GM12873 (cell line): ENCODE measurements around the gene PLA1A.

ENCODE experiments used
- TF ChIP-seq, protein P1 (sequence below): IDR thresholded peaks from 2 replicates; pipeline ENCODE4 v1.5.1; 2012; ENCODE audit warnings: low read depth, mild to moderate bottlenecking, moderate library complexity, low read length, control low read depth; ENCODE audit not compliant: insufficient read depth; ENCODE audit errors: missing control alignments

The PLA1A gene

DNA sequence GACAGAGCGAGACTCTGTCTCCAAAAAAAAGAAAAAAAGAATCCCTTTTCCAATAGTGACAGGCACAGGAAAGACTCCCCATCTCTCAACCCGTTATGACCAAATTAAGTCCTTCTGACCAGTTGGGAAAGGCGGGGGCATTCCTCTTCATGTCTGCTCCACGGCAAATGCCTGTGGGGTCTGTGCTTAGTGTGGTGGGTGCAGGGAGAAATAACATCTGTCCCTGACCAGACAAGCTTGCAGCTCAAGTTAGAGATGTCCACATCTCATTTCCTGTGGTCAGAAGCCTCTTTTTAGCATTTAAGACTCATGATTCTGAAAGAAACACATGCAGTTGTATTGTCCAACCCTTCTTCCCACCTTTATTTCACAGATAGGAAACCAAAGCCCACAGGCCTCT, 16.2 kb downstream of the PLA1A start:
- TF ChIP-seq, protein P1, sequence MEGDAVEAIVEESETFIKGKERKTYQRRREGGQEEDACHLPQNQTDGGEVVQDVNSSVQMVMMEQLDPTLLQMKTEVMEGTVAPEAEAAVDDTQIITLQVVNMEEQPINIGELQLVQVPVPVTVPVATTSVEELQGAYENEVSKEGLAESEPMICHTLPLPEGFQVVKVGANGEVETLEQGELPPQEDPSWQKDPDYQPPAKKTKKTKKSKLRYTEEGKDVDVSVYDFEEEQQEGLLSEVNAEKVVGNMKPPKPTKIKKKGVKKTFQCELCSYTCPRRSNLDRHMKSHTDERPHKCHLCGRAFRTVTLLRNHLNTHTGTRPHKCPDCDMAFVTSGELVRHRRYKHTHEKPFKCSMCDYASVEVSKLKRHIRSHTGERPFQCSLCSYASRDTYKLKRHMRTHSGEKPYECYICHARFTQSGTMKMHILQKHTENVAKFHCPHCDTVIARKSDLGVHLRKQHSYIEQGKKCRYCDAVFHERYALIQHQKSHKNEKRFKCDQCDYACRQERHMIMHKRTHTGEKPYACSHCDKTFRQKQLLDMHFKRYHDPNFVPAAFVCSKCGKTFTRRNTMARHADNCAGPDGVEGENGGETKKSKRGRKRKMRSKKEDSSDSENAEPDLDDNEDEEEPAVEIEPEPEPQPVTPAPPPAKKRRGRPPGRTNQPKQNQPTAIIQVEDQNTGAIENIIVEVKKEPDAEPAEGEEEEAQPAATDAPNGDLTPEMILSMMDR: no peak

DNA sequence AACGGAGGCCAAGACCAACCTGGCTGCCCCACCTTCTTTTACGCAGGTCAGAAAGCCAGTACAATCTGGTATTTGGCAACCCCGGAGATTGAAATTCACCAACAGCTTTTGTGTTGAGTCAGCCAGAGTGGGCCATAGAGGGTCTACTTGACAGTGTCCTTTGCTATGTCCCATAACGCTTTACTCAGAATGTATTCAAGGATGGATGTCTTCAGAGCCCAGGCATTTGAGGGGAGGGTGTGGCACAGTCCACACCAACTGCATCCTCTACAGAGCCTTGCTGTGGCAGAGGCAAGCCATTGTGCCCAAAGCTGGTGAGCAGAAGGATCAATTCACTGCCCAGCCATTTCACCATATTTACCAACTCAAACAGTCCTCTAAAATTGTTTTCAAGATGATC, 18.4 kb downstream of the PLA1A start:
- TF ChIP-seq, protein P1: no peak

DNA sequence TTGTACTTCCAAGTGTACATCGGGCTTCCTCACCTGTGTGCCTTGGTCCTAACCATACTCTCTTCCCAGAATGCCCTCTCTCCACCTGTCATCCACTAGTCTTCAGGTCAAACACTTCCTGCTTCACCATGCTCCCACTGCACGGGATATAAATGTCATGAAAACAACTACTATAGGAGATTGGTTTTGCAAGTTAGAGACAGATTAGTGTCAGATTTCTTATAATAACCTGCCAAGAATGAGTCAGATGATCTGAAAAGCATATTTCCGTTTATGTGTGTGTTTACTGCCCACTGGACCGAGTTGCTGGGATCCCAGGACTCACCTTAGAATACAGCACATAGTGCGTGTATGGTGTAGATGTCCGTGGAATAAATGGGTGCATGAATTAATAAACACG, 21.4 kb downstream of the PLA1A start:
- TF ChIP-seq, protein P1: no peak

DNA sequence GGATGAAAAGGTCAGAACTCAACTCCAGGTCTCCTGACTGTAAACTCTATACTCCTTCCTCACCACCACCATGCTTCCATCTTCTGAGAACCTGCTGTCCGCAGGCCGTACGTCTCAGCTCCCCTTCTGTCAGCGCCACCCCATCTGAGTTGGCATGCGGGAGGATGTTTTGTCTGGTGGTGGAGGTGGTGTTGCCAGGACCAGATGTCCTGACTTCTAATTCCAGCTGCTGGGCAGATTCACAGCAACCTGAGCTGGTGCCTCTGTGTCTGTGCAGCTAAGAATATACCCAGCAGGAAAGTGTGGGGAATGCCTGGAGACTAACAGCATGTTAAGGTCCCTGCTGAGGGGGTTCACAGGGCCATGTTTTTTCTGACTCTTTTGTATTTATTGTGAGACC, 23.2 kb downstream of the PLA1A start:
- TF ChIP-seq, protein P1: no peak

DNA sequence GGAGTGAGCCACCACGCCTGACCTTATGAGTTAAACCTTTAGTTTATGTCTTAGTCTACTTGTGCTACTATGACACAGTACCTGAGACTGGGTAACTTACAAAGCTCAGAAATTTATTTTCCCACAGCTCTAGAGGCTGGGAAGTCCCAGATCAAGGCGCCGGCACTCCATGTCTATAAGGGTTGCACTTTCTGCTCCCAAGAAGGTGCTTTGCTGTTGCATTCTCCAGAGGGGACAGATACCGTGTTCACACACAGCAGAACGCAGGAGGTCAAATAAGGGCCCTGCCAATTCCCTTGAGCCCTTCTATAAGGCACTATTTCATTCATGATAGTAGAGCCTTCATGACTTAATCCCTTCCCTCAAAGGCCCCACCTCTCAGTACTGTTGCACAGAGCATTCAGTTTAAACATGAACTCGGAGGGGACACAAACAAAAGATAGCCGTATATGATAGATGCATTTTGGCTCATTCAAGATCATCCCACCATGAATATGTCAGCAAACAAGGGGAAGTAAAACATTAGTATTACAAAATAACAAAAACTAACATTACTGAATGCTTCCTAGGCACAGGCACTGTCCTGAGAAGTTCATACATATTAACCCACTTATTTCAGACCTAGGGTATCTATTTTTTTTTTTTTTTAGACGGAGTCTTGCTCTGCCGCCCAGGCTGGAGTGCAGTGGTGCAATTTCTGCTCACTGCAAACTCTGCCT, 26.5 kb downstream of the PLA1A start:
- TF ChIP-seq, protein P1: no peak

DNA sequence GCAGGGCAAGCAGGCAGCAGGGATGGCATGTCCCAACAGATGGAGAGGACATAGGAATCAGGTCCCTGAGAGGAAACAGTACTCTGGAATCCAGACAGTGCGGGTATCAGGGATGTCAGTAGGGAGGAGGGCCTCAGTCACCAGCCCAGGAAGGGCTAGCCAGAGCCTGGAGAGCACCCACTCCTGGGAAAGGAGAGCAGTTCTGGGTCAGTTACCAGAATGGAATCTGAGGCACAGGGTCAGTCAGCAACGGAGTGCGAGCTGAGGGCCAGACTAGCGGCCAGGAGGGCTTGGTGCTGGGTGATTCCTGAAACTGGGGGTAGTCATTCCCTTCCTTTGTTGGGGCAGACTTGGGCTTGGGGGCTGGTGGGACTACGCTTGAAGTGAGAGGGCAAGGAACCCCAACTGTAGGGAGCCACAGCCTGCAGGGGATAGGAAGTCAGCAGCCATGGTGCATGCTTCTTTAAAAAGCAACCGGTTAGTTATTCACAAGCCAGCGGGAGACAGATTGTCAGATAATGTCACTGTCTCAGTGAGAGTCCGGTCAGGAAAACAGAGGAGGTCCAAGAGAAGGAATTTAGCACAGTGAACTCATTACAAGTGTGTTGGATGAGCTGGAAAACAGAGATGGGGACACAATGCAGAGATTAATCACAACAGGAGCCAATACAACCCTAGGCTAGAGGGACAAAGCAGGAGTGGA, 27.9 kb downstream of the PLA1A start:
- TF ChIP-seq, protein P1: no peak

DNA sequence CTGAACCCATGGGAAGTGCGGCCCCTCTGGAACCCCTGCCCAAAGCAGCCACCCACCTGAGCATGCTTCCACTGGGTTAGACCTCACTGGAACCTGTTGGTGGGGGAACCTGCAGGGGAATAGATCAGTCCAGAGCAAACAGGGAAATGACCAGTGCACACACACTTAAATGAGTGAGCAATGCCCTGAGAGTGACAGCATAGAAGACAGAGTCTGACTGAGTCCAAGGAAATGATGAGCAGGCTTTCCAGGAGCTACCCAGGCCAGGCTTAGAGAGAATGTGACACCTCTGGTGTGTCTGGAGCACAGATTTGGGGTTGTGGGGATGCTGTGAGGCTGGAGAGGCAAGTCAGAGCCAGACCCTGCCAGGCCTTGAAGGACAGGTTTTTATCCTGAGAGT, 28.5 kb downstream of the PLA1A start:
- TF ChIP-seq, protein P1: no peak
